NB4 (cell line): Measurements from ENCODE around the gene CHMP1A.
A peak's percentile ranks its signal among the peaks of the same experiment; 100 is the strongest.

Experiments used
- DNase-seq: peaks from one replicate; pipeline ENCODE4 v3.0.0; 2010; ENCODE audit warnings: low read depth
- H3K4me3 ChIP-seq: one replicate; pipeline ENCODE4 v1.5.1; 2011; ENCODE audit warnings: mild to moderate bottlenecking, low read depth, low read length, moderate library complexity
- CTCF ChIP-seq: IDR thresholded peaks from one replicate; pipeline ENCODE4 v1.5.1; 2012; ENCODE audit warnings: low read depth, low read length
- MAX ChIP-seq: IDR thresholded peaks from 2 replicates; pipeline ENCODE4 v1.6.1; 2011; ENCODE audit warnings: low read depth, low read length
- MYC ChIP-seq: IDR thresholded peaks from 2 replicates; pipeline ENCODE4 v1.6.1; 2011; ENCODE audit warnings: low read depth, low read length
- POLR2A ChIP-seq: IDR thresholded peaks from 2 replicates; pipeline ENCODE4 v1.6.1; 2011; ENCODE audit warnings: mild to moderate bottlenecking; ENCODE audit not compliant: insufficient read length; ENCODE audit errors: extremely low read depth

Gene CHMP1A

GRCh38 chr16:89657442-89658220, at the start of gene CHMP1A, which contains the start of gene SPATA33:
Gene CHMP1A, minus strand, starts transcription at chr16:89657708. Its CDS starts 120 bp downstream, at chr16:89657588.
Gene SPATA33, plus strand, starts transcription at chr16:89657836. Its CDS starts 76 bp downstream, at chr16:89657912.
- TF ChIP-seq MYC (peak; percentile 69), CTCF (no peak), MAX (peak; percentile 80), POLR2A (peak; percentile 56)
- peak; percentile 91 for DNase-seq
- peak within 1 kb of the TSS; percentile 77 for H3K4me3 ChIP-seq

GRCh38 chr16:89706518-89707260, 49.2 kb upstream of the CHMP1A start:
- no peak for DNase-seq
- TF ChIP-seq POLR2A: no peak
- no peak for TF ChIP-seq MAX
- no peak for TF ChIP-seq MYC
- no peak for TF ChIP-seq CTCF
- H3K4me3 ChIP-seq: no peak overlapping the region

- TF ChIP-seq MAX (no peak), MYC (no peak), CTCF (no peak), POLR2A (no peak)
- H3K4me3 ChIP-seq: no peak overlapping the region
- no peak for DNase-seq
Observed at GRCh38 chr16:89705006-89705405, 47.5 kb upstream of the CHMP1A start.

- DNase-seq: peak; percentile 28
- no peak overlapping the region for H3K4me3 ChIP-seq
- TF ChIP-seq MAX: no peak
- no peak for TF ChIP-seq CTCF
- no peak for TF ChIP-seq POLR2A
Observed at GRCh38 chr16:89704281-89704680, 46.8 kb upstream of the CHMP1A start.

GRCh38 chr16:89701425-89702406, 44.2 kb upstream of the CHMP1A start, which contains the start of gene SPATA2L:
Gene SPATA2L, minus strand, starts transcription at chr16:89701705. Its CDS starts 473 bp downstream, at chr16:89701232.
- peak; percentile 65 for TF ChIP-seq POLR2A
- TF ChIP-seq CTCF: peak; percentile 6
- peak; percentile 41 for TF ChIP-seq MYC
- TF ChIP-seq MAX: peak; percentile 75
- H3K4me3 ChIP-seq: peak within 1 kb of the TSS; percentile 49
- peak; percentile 93 for DNase-seq
